PC-9 (cell line): ENCODE data around the gene TAS2R1.

Experiments
- EZH2 ChIP-seq: fragments of 200-600 bp; sonication (generic); IDR thresholded peaks from 2 replicates; pipeline ENCODE4 v1.8.0; 2017; ENCODE audit warnings: antibody characterized with exemption, low read depth
- TF ChIP-seq, protein P1 (sequence below): fragments of 200-600 bp; sonication (generic); conservative IDR thresholded peaks from 2 replicates; pipeline ENCODE4 v1.6.1; 2017; ENCODE audit warnings: mixed run types, antibody characterized with exemption, mild to moderate bottlenecking, moderate library complexity

DNA sequence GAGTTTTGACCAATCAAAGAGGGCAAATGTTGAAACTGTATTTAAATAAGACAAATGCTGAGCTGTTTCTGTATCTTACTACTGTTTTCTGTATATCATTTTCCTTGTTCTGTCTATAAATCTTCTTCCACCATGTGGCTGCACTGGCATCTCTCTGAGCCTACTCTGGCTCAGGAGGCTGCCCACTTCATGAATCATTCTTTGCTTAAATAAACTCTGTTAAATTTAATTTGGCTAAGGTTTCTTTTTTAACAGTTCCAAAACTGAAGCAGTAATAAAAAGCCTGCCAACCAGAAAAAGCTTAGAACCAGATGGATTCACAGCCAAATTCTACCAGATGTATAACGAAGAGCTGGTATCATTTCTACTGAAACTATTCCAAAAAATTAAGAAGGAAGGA is 40.2 kb upstream of the TAS2R1 start:
- TF ChIP-seq, protein P1, sequence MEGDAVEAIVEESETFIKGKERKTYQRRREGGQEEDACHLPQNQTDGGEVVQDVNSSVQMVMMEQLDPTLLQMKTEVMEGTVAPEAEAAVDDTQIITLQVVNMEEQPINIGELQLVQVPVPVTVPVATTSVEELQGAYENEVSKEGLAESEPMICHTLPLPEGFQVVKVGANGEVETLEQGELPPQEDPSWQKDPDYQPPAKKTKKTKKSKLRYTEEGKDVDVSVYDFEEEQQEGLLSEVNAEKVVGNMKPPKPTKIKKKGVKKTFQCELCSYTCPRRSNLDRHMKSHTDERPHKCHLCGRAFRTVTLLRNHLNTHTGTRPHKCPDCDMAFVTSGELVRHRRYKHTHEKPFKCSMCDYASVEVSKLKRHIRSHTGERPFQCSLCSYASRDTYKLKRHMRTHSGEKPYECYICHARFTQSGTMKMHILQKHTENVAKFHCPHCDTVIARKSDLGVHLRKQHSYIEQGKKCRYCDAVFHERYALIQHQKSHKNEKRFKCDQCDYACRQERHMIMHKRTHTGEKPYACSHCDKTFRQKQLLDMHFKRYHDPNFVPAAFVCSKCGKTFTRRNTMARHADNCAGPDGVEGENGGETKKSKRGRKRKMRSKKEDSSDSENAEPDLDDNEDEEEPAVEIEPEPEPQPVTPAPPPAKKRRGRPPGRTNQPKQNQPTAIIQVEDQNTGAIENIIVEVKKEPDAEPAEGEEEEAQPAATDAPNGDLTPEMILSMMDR, result no peak
- TF ChIP-seq EZH2, result no peak
